ENCODE data around the gene PPP3CA. TPM values are rescaled to one million over a fixed set of nuclear protein-coding genes. Genes with fewer than 3 reads are reported as not detected.
A peak's percentile ranks its signal among the peaks of the same experiment; 100 is the strongest.

PPP3CA gene
- total and polyA plus RNA-seq, 2 donors from 2014 or later, result 6.9 to 31.5 TPM

DNA sequence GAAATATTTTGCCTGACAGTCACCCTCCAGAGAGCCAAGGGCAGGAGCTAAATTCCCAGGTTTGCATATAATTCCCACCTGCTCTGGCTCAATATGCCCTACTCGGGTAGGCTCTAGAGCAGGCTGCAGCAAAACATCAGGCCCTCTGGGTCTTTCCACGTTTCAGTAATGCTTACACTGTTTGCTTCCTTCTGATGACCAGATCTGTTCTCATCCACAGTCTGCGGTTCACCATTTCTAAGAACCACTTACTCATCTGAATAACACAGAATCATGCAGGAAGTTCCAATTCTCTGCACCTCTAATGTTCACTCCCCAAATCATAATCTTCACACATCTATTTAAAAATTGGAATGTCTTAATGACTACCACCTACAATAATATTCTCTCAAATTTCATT, 141.4 kb downstream of the PPP3CA start:
- intact Hi-C loops (cut with DNase I), result no loop called here
- Histone ChIP-seq H3K36me3 (ENCODE audit: control insufficient read depth in 2 of 3, insufficient read depth in 3 of 3, low read length in 3 of 3) (no peaks in the 10 kb centered on the region), H3K27ac (ENCODE audit: low read depth in 2 of 2, low read length in 2 of 2) (no peak overlapping the region), H3K4me3 (ENCODE audit: low read length in 3 of 3) (no peak overlapping the region), H3K9ac (ENCODE audit: low read length in 3 of 3) (no peak overlapping the region), H3K27me3 (ENCODE audit: control insufficient read depth, insufficient read depth, low read length) (no peaks in the 10 kb centered on the region), H3K9me3 (ENCODE audit: control insufficient read depth in 2 of 3, insufficient read depth in 1 of 3, low read length in 3 of 3) (no peaks in the 10 kb centered on the region), H3K4me1 (ENCODE audit: control insufficient read depth in 2 of 3, insufficient read depth in 2 of 3, low read depth in 1 of 3, low read length in 3 of 3) (peaks cover 0 to 4% (median 0%) of the 10 kb centered on the region in 3 donors)
- FAIRE-seq (no peak), DNase-seq (no peak)
- TF ChIP-seq, protein P1, sequence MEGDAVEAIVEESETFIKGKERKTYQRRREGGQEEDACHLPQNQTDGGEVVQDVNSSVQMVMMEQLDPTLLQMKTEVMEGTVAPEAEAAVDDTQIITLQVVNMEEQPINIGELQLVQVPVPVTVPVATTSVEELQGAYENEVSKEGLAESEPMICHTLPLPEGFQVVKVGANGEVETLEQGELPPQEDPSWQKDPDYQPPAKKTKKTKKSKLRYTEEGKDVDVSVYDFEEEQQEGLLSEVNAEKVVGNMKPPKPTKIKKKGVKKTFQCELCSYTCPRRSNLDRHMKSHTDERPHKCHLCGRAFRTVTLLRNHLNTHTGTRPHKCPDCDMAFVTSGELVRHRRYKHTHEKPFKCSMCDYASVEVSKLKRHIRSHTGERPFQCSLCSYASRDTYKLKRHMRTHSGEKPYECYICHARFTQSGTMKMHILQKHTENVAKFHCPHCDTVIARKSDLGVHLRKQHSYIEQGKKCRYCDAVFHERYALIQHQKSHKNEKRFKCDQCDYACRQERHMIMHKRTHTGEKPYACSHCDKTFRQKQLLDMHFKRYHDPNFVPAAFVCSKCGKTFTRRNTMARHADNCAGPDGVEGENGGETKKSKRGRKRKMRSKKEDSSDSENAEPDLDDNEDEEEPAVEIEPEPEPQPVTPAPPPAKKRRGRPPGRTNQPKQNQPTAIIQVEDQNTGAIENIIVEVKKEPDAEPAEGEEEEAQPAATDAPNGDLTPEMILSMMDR (IDR thresholded peaks at IDR 0.05; ENCODE audit: borderline replicate concordance, extremely low read depth, insufficient read depth), result no peak

DNA sequence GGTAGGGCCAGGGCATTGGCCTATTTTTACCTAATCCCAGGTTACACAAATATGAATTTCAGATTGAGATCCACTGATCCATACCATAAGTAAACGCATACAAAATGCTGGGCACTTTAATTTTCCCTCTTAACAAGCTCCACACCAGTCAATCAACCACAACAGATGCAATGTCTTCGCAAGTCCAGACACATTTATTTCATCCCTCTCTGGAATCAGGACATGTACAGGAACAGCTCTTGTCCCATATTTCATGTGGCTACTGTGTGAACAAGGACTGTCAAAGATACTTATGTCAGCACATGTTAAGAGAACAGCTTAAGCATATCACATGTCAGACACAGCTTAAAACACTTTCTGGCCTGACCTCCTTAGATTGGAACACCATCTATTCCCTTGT, 145.9 kb downstream of the PPP3CA start:
- no peak for FAIRE-seq
- no peaks in the 10 kb centered on the region for H3K27me3 ChIP-seq (ENCODE audit: control insufficient read depth, insufficient read depth, low read length)
- DNase-seq, result peak in 2 of 5 donors; percentile 19 to 51
- H3K9ac ChIP-seq (ENCODE audit: low read length in 3 of 3), result no peak overlapping the region
- H3K4me1 ChIP-seq (ENCODE audit: control insufficient read depth in 2 of 3, insufficient read depth in 2 of 3, low read depth in 1 of 3, low read length in 3 of 3), result peaks cover 2 to 10% (median 4%) of the 10 kb centered on the region in 3 donors
- intact Hi-C loops (cut with DNase I), result no loop called here
- no peak overlapping the region for H3K4me3 ChIP-seq (ENCODE audit: low read length in 3 of 3)
- H3K27ac ChIP-seq (ENCODE audit: low read depth in 2 of 2, low read length in 2 of 2), result no peak overlapping the region
- no peaks in the 10 kb centered on the region for H3K36me3 ChIP-seq (ENCODE audit: control insufficient read depth in 2 of 3, insufficient read depth in 3 of 3, low read length in 3 of 3)
- TF ChIP-seq, protein P1 (IDR thresholded peaks at IDR 0.05; ENCODE audit: borderline replicate concordance, extremely low read depth, insufficient read depth), result no peak
- H3K9me3 ChIP-seq (ENCODE audit: control insufficient read depth in 2 of 3, insufficient read depth in 1 of 3, low read length in 3 of 3), result no peaks in the 10 kb centered on the region

DNA sequence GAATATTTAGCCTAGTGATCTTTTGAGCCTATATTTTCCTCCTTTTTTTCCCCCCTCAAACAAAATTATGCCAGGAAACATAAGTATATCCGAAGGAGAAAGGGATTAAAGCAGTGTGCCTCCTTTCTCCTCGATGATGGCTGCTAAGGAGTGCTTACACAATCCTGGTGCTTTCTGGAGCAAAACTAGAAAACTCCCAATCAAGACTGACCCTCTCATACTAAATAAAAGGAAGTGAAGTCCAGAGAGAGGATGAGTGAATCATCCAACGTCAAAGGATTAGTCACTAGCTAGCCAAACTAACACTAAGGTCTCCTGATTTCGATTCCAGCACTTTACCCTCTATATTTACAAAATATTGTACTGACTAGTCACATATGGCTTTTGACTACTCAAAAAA, 146.8 kb downstream of the PPP3CA start:
- Histone ChIP-seq H3K27me3 (ENCODE audit: control insufficient read depth, insufficient read depth, low read length) (no peaks in the 10 kb centered on the region), H3K4me3 (ENCODE audit: low read length in 3 of 3) (no peak overlapping the region), H3K27ac (ENCODE audit: low read depth in 2 of 2, low read length in 2 of 2) (no peak overlapping the region), H3K36me3 (ENCODE audit: control insufficient read depth in 2 of 3, insufficient read depth in 3 of 3, low read length in 3 of 3) (no peaks in the 10 kb centered on the region), H3K4me1 (ENCODE audit: control insufficient read depth in 2 of 3, insufficient read depth in 2 of 3, low read depth in 1 of 3, low read length in 3 of 3) (peaks cover 2 to 10% (median 4%) of the 10 kb centered on the region in 3 donors), H3K9me3 (ENCODE audit: control insufficient read depth in 2 of 3, insufficient read depth in 1 of 3, low read length in 3 of 3) (no peaks in the 10 kb centered on the region), H3K9ac (ENCODE audit: low read length in 3 of 3) (no peak overlapping the region)
- intact Hi-C loops (cut with DNase I), result no loop called here
- TF ChIP-seq, protein P1 (IDR thresholded peaks at IDR 0.05; ENCODE audit: borderline replicate concordance, extremely low read depth, insufficient read depth), result no peak
- FAIRE-seq (no peak), DNase-seq (no peak)
